Fibroblast of skin of left quadriceps (primary cell): ENCODE data around the gene KCNE4.

Experiments used
- DNase-seq, 2 experiments: peaks; one replicate each; pipeline ENCODE4 v3.0.0-alpha.2; 2013; ENCODE audit warnings: low read depth in 2 of 2

Gene KCNE4

GRCh38 chr2:223084873-223085272 lies 32.9 kb downstream of the KCNE4 start:
- DNase-seq: no peak

GRCh38 chr2:223086370-223086981 lies 34.5 kb downstream of the KCNE4 start:
- no peak for DNase-seq

GRCh38 chr2:223087466-223087865 lies 35.5 kb downstream of the KCNE4 start:
- DNase-seq: no peak

- DNase-seq: no peak
These were observed 36.9 kb downstream of the KCNE4 start for GRCh38 chr2:223088866-223089265.

- no peak for DNase-seq
These were observed 38.0 kb downstream of the KCNE4 start for GRCh38 chr2:223090039-223090438.

GRCh38 chr2:223090540-223091235 lies 38.7 kb downstream of the KCNE4 start:
- DNase-seq: no peak

GRCh38 chr2:223092667-223093066 lies 40.7 kb downstream of the KCNE4 start:
- DNase-seq: no peak

GRCh38 chr2:223093436-223094241 lies 41.6 kb downstream of the KCNE4 start:
- peak; percentile 64 to 67 for DNase-seq

- no peak for DNase-seq
These were observed 43.2 kb downstream of the KCNE4 start for GRCh38 chr2:223095207-223095606.

- DNase-seq: no peak
These were observed 44.4 kb downstream of the KCNE4 start for GRCh38 chr2:223096235-223096970.

GRCh38 chr2:223097888-223098383 lies 45.9 kb downstream of the KCNE4 start:
- no peak for DNase-seq

GRCh38 chr2:223099561-223099960 lies 47.6 kb downstream of the KCNE4 start:
- DNase-seq: no peak

GRCh38 chr2:223100061-223100511 lies 48.1 kb downstream of the KCNE4 start:
- peak; percentile 76 to 80 for DNase-seq

GRCh38 chr2:223101340-223102039 lies 49.5 kb downstream of the KCNE4 start:
- DNase-seq: peak; percentile 39 to 44

- no peak for DNase-seq
These were observed 50.0 kb downstream of the KCNE4 start for GRCh38 chr2:223102040-223102400.

- DNase-seq: no peak
These were observed 50.5 kb downstream of the KCNE4 start for GRCh38 chr2:223102450-223102849.

- DNase-seq: no peak
These were observed 52.5 kb downstream of the KCNE4 start for GRCh38 chr2:223104336-223105132.
